ENCODE data around the gene GCDH. TPM values are rescaled to one million over a fixed set of nuclear protein-coding genes. Genes with fewer than 3 reads are reported as not detected.

Gene GCDH
- total and polyA plus RNA-seq, 12 donors: 22.6 to 72.3 (median 45.1) TPM

GRCh38 chr19:12865746-12866415, 25.1 kb upstream of the GCDH start:
- no peak for ATAC-seq
- intact Hi-C loops (cut with DNase I): no loop called here
- no peaks in the 10 kb centered on the region for H3K36me3 ChIP-seq
- peaks cover 0 to 10% (median 7%) of the 10 kb centered on the region in 9 donors for H3K4me1 ChIP-seq
- peaks cover 0 to 26% (median 17%) of the 10 kb centered on the region in 7 donors for H3K27me3 ChIP-seq
- H3K4me3 ChIP-seq: no peak overlapping the region
- 78 to 81% methylated on average over 19 of the region's 19 CpGs for WGBS, 2 donors
- no peak overlapping the region for H3K27ac ChIP-seq
- no peak for TF ChIP-seq CTCF (IDR thresholded peaks at IDR 0.05)
- no peak for DNase-seq
- H3K9me3 ChIP-seq: no peaks in the 10 kb centered on the region

GRCh38 chr19:12866416-12867119, 24.4 kb upstream of the GCDH start:
- no peaks in the 10 kb centered on the region for H3K9me3 ChIP-seq
- H3K4me1 ChIP-seq: peaks cover 0 to 10% (median 7%) of the 10 kb centered on the region in 9 donors
- H3K4me3 ChIP-seq: no peak overlapping the region
- no peaks in the 10 kb centered on the region for H3K36me3 ChIP-seq
- TF ChIP-seq CTCF (IDR thresholded peaks at IDR 0.05): no peak
- WGBS, 2 donors: 85 to 90% methylated on average over 29 of the region's 29 CpGs
- no peak for DNase-seq
- intact Hi-C loops (cut with DNase I): no loop called here
- no peak for ATAC-seq
- H3K27me3 ChIP-seq: peaks cover 0 to 26% (median 17%) of the 10 kb centered on the region in 7 donors
- no peak overlapping the region for H3K27ac ChIP-seq

GRCh38 chr19:12867120-12868099, 23.6 kb upstream of the GCDH start:
- Histone ChIP-seq H3K4me1 (peaks cover 0 to 10% (median 7%) of the 10 kb centered on the region in 9 donors), H3K9me3 (no peaks in the 10 kb centered on the region), H3K36me3 (no peaks in the 10 kb centered on the region), H3K27me3 (peaks cover 0 to 26% (median 17%) of the 10 kb centered on the region in 7 donors), H3K27ac (no peak overlapping the region), H3K4me3 (peak overlapping the region in 8 of 10 donors; percentile 22 to 44 (median 42))
- DNase-seq: peak in 1 of 2 donors; percentile 55
- 11 to 12% methylated on average over 51 of the region's 51 CpGs for WGBS, 2 donors
- ATAC-seq: peak; percentile 45 to 67 (median 52)
- intact Hi-C loops (cut with DNase I): no loop called here
- TF ChIP-seq CTCF (IDR thresholded peaks at IDR 0.05): no peak
